C4-2B (cell line): Measurements from ENCODE around the gene ATXN7L2.

Experiments
- CTCF ChIP-seq: fragments of 450-650 bp; conservative IDR thresholded peaks from 2 replicates; pipeline ENCODE4 v1.5.1; 2017; ENCODE audit warnings: mild to moderate bottlenecking
- ZFX ChIP-seq: fragments of 450-650 bp; IDR thresholded peaks from 2 replicates; pipeline ENCODE4 v1.6.1; 2017

GRCh38 chr1:109516872-109517271, 33.2 kb downstream of the ATXN7L2 start:
- TF ChIP-seq CTCF, result no peak
- TF ChIP-seq ZFX, result no peak
